ENCODE data around the gene HNF1B.
A peak's percentile ranks its signal among the peaks of the same experiment; 100 is the strongest.

The HNF1B gene

GRCh38 chr17:37743875-37744632 is 805 bp downstream of the HNF1B start:
- DNase-seq (ENCODE audit: low spot score): no peak
- H3K27ac ChIP-seq (ENCODE audit: poor library complexity, severe bottlenecking): no peak overlapping the region
- TF ChIP-seq CTCF (IDR thresholded peaks at IDR 0.05; ENCODE audit: poor library complexity, severe bottlenecking): no peak
- ATAC-seq (ENCODE audit: low read depth): no peak
- H3K36me3 ChIP-seq (ENCODE audit: low read depth): no peaks in the 10 kb centered on the region
- no peaks in the 10 kb centered on the region for H3K9me3 ChIP-seq (ENCODE audit: severe bottlenecking)
- H3K4me1 ChIP-seq (ENCODE audit: insufficient read depth, poor library complexity, severe bottlenecking): no peaks in the 10 kb centered on the region
- H3K4me3 ChIP-seq (ENCODE audit: severe bottlenecking): no peak overlapping the region
- peaks cover 88% of the 10 kb centered on the region for H3K27me3 ChIP-seq (ENCODE audit: insufficient read depth, poor library complexity, severe bottlenecking)

- Histone ChIP-seq H3K36me3 (ENCODE audit: low read depth) (no peaks in the 10 kb centered on the region), H3K4me3 (ENCODE audit: severe bottlenecking) (no peak overlapping the region), H3K27ac (ENCODE audit: poor library complexity, severe bottlenecking) (no peak overlapping the region), H3K9me3 (ENCODE audit: severe bottlenecking) (no peaks in the 10 kb centered on the region), H3K27me3 (ENCODE audit: insufficient read depth, poor library complexity, severe bottlenecking) (peaks cover 93% of the 10 kb centered on the region), H3K4me1 (ENCODE audit: insufficient read depth, poor library complexity, severe bottlenecking) (no peaks in the 10 kb centered on the region)
- no peak for TF ChIP-seq CTCF (IDR thresholded peaks at IDR 0.05; ENCODE audit: poor library complexity, severe bottlenecking)
- ATAC-seq (ENCODE audit: low read depth): no peak
- DNase-seq (ENCODE audit: low spot score): no peak
Measured at GRCh38 chr17:37743612-37743874, 1.3 kb downstream of the HNF1B start.

GRCh38 chr17:37742762-37743611 is 1.9 kb downstream of the HNF1B start:
- peaks cover 97% of the 10 kb centered on the region for H3K27me3 ChIP-seq (ENCODE audit: insufficient read depth, poor library complexity, severe bottlenecking)
- H3K4me1 ChIP-seq (ENCODE audit: insufficient read depth, poor library complexity, severe bottlenecking): no peaks in the 10 kb centered on the region
- ATAC-seq (ENCODE audit: low read depth) (peak; percentile 29; the same call in 1 of the 3 replicates), DNase-seq (ENCODE audit: low spot score) (no peak)
- no peaks in the 10 kb centered on the region for H3K36me3 ChIP-seq (ENCODE audit: low read depth)
- no peak for TF ChIP-seq CTCF (IDR thresholded peaks at IDR 0.05; ENCODE audit: poor library complexity, severe bottlenecking)
- no peaks in the 10 kb centered on the region for H3K9me3 ChIP-seq (ENCODE audit: severe bottlenecking)
- H3K4me3 ChIP-seq (ENCODE audit: severe bottlenecking): no peak overlapping the region
- no peak overlapping the region for H3K27ac ChIP-seq (ENCODE audit: poor library complexity, severe bottlenecking)

- peak; percentile 48 for ATAC-seq (ENCODE audit: low read depth)
- no peaks in the 10 kb centered on the region for H3K36me3 ChIP-seq (ENCODE audit: low read depth)
- no peak for DNase-seq (ENCODE audit: low spot score)
- peaks cover 90% of the 10 kb centered on the region for H3K27me3 ChIP-seq (ENCODE audit: insufficient read depth, poor library complexity, severe bottlenecking)
- H3K4me1 ChIP-seq (ENCODE audit: insufficient read depth, poor library complexity, severe bottlenecking): no peaks in the 10 kb centered on the region
- no peaks in the 10 kb centered on the region for H3K9me3 ChIP-seq (ENCODE audit: severe bottlenecking)
- no peak for TF ChIP-seq CTCF (IDR thresholded peaks at IDR 0.05; ENCODE audit: poor library complexity, severe bottlenecking)
- H3K27ac ChIP-seq (ENCODE audit: poor library complexity, severe bottlenecking): no peak overlapping the region
- peak overlapping the region; percentile 9 for H3K4me3 ChIP-seq (ENCODE audit: severe bottlenecking)
Measured at GRCh38 chr17:37742116-37742761, 2.6 kb downstream of the HNF1B start.

Data from RWPE2 (cell line).